IPS DF 4.7 (cell line): ENCODE measurements around the gene ADGRL3.
"Not testable (repeated sequence)": the region's sequence is repeated elsewhere in the genome, so short reads cannot be mapped to it uniquely, and the experiment has no call there.

Source experiments
- DNase-seq: peaks from one replicate; pipeline ENCODE4 v3.0.0-alpha.2; 2013; ENCODE audit warnings: low spot score; ENCODE audit errors: extremely low read depth

ADGRL3 gene

DNA sequence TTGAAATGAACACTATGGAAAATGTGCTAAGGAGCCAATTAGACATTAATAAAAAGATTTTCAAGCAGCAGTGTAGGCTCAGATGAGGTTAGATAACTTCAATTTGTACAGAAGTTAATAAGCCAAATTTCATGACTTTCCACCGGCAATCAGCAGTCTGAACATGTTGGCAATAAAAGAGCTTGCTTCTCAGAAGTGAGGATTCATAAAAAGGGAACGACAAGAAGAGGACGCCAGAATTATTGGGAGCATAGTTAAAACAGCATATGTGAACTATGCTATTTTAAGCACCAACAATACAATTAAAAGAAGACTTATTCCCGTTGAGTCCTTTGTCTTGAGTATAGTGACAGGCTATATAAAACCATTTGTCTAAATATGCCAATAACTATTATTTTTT lies 785.3 kb downstream of the ADGRL3 start:
- DNase-seq, result no peak

DNA sequence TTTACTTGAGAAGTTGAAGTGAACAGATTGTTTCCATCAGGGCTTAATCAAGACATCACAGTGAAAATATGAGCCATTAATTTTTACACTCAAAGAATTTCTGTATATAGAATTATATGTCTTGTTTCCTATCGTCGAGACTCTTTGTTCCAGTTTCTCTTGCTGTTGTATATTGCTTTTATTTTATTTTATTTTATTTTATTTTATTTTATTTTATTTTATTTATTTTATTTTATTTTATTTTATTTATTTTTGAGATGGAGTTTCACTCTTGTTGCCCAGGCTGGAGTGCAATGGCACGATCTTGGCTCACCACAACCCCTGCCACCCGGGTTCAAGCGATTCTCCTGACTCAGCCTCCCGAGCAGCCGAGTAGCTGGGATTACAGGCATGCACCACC lies 786.8 kb downstream of the ADGRL3 start:
- DNase-seq, result not testable (repeated sequence)

DNA sequence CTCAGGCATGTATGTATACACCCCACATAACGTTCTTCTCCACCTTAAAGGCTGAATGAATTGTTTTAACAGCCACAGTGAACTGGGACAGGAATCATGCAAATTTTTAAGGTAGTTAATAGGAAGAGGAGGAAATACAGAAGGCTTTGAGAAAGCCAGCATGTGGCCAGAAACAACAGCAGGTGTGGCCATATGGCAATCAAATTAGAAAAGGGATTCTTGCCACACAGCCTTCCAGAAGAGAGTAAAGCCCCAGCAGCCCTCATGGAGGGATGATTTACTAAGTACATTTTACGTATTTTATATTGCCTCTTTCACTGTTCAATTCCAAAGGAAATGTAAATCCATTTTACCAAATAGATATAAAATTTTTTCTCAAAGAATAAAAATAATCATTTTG lies 792.2 kb downstream of the ADGRL3 start:
- no peak for DNase-seq

DNA sequence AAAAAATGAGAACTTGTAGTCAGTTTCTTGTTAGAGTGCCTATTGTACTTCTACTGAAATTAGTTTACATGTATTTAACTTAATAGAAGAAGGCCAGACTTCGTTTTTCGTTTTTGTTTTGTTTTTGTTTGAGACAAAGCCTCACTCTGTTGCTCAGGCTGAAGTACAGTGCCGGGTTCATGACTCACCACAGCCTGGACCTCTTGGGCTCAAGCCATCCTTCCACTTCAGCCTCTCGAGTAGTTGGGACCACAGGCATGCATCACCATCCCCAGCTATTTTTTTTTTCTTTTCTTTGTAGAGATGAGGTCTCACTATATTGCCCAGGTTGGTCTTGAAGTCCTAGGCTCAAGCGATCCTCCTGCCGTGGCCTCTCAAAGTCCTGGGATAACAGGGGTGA lies 793.9 kb downstream of the ADGRL3 start:
- no peak for DNase-seq

DNA sequence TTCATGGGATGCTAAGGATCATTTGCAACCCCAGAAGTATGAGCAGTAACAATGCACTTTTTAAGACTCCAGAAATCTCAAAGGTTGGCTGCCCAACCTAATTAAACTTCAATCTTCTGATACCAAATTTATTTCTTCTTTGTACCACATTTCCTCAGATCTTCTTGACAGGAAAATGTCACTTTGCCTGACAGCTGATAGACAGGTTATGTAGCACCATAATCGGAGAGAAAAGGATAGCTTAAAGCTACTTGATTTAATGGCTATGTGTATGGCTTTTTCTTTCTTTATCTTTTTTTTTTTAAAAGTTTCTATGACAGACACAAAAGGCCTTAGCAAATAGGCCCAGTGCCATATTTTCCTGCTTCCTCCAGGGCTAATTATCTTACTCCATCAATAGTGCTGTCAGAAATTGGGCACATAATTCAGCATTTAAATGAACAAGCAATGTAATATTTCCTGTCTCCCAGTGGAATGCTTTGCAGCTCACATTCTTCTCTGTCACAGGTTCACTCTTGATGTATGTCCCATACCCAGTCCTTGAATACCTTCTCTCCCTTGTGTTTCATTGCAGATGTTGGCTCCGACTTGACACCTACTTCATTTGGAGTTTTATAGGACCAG lies 795.7 kb downstream of the ADGRL3 start:
- no peak for DNase-seq

DNA sequence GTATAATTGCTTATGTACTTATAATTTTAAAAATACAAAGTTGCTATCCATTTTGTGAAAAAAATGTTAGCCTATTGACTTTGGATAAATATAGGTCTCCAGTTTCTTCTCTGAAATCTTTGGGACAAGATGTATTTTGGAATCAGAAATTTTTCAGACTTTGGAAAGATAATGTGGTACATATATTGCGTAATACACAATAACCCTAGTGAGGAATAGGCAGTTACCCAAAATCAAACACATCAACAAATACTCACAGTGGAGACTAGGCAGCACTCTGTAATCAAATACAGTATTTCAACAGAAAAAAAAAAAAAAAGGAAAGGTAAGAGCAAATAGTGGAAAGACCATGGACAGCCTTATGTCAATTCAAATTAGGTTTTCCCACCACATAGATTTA lies 796.8 kb downstream of the ADGRL3 start:
- no peak for DNase-seq

DNA sequence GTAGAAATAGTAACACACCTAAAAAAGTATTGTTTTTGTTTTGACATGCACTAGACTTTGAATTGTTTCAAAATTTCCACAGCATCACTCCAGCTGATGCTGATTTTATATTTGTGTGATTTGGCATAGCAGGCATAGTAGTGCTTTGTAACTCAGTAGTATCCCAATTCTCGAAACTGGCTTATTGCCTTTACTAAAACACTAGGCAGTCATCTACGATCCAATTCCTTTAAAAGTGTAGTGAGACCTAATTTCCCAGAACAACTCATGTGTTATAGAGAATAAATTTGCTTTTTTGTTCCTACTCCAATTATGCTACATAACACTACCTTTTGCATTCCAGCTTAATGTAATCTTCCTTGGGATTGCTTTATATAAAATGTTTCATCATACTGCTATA lies 797.7 kb downstream of the ADGRL3 start:
- DNase-seq, result no peak

DNA sequence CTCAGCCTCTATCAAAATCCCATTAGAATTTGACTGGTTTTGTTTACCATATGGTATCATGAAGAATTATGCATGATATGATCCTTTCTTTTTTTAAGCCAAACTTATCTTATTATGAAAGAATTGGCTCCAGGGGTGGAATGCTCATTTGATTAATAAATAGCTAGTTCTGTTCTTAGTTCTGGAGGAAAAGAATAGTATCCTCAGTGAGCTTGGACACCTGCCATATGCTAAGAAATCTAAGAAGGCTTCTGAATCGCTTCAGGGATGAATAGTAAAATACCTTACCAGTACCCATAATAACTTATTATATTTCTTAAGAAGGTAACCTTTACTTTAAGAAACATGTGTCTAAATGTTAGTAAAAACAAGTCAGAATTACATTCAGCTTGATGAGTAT lies 803.6 kb downstream of the ADGRL3 start:
- no peak for DNase-seq

DNA sequence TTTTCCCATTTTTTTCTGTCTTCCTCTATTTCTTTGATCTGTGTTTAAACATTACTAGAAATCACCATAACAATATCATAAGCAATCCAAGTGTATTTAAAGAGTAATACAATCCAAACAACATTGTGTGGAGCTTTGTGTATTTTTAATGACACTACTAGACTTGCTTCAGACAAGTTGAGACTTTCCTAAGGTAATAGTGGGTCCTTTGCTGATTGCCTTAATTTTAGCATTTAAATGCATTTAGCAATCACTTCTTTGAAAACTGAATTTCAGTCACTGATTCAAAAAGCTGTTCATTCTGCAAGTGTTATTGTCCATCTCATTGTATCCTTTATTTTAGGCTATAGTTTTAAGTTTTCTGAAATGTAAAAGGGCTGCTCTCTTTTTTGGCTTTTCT lies 804.8 kb downstream of the ADGRL3 start:
- DNase-seq, result no peak

DNA sequence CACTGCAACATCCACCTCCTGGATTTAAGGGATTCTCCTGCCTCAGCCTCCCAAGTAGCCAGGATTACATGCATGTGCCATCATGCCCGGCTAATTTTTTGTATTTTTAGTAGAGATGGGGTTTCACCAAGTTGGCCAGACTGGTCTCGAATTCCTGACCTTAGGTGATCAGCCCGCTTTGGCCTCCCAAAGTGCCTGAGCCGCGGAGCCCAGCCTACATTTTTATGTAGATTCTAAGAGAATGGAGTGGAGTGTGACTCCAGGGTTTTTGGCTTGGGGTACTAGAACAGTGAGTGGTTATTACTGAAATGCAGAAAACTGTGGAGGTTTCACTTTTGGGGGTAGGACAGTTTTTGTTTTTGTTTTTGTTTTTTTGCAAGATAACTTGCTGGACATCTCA lies 806.0 kb downstream of the ADGRL3 start:
- DNase-seq, result no peak

DNA sequence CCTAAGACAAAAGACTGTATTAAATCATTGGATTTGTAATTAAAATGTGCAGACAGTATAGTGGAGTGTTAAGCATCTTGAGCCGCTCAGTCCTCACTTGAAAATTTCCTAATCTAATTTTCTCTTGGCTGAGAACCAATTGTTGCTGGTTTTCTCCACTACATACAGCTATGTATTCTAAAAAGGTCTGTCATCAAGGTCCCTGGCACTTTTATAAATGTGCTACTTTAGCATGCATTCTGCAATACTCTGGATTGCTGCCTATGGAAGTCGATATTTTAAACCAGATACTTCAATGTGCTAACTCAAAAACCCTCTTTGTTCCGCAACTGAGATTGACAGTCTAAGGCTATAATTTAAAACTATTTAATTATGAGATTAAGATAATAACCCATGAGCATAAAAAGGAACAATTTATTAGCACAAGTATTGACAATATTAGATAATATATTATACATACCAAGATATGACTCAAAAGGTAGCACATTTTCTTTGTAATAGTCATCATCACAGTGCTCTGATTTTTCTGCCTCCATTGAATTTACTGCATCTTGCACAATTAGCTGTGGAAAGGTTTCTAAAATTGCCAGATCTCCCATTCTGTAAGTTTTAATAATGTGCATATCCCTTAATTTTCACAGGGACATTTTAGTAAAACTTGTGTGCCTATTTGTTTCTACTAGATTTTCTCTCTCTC lies 815.1 kb downstream of the ADGRL3 start:
- no peak for DNase-seq

DNA sequence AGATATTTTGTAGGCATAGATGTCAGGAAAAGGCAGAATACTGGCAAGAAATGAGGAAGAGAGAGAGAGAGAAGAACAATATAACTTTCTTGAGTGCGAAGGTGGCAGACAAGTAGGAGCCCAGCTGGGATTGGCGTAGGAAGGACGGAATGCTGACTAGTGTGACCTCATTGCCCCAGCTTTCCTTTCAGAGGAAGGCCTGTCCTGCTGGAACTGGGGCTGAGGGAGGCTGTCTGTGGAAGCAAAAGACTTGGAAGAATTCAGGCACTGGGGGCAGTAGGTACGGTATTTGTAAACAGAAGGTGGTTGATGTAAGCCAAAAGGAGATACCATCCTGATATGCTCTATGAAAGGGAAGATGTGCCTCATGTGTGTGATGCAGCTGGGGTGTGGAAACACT lies 818.4 kb downstream of the ADGRL3 start:
- DNase-seq, result no peak

DNA sequence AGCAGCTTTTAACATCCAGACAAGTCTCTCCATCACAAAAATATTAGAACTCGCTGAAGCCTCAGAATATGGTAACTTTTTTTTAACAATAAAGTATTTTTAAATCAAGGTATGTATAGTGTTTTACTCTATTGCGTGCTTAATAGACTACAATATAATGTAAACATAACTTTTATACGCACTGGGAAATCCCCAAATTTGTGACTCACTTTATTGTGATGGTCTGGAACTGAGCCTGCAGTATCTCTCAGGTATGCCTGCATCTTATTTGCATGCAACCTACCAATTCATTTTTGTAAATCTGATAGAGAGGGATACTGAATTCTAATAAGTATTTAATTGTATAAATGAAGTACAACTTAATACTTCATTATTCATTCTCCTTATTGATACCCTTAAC lies 823.5 kb downstream of the ADGRL3 start:
- DNase-seq, result no peak

DNA sequence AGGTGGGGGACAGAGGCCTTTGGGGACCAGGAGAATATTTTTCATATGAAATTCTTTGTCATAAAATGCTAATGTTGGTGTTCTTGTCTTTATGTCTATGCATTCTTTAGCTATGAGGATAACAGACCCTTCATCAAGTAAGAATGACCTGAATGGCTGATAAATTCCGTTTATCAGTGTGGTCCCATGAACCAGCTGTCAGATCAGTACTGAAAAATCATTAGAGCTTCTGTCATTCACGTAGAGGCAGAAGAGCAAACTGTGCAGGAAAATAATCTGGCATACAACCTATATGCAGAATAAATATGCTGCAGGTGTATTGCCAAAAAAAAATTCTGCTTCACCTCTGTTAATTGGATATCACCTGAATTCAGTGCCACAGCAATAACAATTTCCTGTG lies 828.6 kb downstream of the ADGRL3 start:
- DNase-seq, result no peak

DNA sequence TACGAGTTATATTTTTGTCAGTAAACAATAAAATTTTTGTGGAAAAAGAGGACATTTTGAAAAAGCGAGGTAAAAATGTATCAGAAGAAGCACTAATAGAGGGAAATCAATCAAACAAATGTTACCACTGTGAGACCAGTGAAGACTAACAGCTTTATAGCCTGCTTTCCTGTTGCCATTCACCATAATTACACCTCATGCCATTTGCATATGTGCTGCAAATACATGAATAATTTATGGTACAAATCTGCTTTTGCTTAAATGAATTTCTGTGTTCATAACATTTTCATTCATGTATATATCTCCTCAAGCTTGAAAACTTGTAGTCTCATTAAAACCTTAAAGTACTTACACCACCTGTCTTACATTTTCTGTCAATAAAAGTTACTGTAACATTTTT lies 830.8 kb downstream of the ADGRL3 start:
- no peak for DNase-seq

DNA sequence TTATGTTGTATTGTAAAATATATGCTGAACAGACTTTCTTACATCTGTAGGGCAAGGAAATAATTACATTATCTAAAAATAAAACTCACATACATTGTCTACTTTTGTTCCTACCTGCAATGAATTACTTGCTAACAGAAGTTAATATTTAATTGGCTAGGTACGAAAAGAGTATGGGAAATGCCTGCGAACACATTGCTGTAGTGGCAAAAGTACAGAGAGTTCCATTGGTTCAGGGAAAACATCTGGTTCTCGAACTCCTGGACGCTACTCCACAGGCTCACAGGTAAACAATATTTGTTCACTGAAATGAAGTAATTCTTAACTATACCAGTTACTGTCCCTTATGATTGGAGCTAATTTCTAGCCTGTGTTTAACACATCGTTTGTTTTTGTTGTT lies 837.4 kb downstream of the ADGRL3 start:
- DNase-seq, result no peak

DNA sequence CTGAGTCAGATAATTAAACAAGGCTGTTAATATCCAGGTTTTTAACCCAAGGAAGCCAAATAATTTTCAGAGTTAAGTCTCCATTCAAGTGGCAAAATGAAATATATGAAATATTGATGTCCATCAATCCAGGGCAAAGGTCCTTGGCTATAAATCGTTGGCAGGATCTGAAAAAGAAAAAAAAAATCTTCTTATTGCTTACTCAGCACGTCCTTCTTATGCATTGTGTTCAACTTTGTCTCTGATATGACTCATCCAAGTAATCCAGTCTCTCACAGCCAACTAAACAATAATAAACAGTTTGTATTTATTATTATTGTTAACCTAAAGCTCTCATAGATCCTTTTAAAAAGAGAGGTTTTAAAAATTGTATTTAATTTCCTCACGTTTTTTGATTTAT lies 851.2 kb downstream of the ADGRL3 start:
- DNase-seq, result no peak

DNA sequence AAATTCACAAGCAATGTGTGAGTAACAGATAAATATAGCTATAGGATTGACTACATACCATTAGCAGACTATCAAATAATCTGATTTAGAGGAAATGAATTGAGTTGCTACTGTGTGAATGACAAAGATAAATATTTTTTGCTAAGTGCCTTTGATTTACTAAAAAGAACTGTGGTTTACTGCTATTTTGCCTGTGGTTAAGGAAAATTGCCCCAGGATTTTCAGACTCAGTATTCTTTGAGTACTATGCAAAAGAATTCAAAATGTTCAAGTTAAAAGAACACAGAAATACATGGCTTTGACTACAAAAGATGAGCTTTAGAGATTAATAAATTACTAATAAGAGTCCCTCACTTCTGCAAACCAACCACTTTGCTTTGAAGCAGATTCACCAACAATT lies 853.8 kb downstream of the ADGRL3 start:
- DNase-seq, result no peak

DNA sequence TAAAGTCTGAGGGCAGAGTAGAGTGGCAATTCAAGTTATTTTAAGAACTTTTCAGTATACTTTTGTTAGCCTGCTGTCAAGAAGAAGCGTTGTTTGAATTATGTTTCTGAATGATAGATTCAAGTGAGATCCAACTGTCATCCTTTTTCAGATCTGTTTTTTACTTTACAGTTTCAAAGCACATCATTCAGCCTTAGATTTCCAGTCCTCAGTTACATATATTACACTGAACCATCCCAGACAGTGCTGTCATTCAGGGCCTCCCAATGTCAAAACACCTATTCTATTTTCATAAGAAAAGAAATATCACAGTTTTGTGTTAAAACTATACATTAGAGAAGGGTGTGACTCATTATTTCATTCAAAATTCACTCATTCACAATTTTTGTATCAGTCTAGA lies 856.9 kb downstream of the ADGRL3 start:
- DNase-seq, result no peak

DNA sequence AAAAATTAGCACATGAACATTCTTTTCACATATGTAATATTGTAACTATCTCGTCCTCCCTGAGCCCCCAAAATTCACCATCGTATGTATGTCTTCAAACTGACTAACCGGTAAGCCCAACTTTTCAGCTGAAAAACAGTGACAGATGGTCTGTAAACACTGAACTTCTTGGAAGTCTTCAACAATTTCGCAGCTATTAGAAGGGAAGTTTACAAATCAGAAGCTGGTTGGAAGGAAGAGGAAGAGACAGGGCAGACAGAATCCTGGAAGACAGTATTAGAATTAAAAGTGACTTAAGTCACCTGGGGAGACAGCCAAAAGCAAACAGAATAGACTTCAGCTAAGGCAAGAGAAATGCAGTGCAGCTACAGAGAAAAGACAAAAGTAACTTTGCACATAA lies 858.4 kb downstream of the ADGRL3 start:
- no peak for DNase-seq

DNA sequence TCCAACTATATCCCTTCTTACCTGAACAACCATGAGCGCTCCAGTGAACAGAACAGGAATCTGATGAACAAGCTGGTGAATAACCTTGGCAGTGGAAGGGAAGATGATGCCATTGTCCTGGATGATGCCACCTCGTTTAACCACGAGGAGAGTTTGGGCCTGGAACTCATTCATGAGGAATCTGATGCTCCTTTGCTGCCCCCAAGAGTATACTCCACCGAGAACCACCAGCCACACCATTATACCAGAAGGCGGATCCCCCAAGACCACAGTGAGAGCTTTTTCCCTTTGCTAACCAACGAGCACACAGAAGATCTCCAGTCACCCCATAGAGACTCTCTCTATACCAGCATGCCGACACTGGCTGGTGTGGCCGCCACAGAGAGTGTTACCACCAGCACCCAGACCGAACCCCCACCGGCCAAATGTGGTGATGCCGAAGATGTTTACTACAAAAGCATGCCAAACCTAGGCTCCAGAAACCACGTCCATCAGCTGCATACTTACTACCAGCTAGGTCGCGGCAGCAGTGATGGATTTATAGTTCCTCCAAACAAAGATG lies 870.2 kb downstream of the ADGRL3 start:
- DNase-seq, result peak; percentile 22

DNA sequence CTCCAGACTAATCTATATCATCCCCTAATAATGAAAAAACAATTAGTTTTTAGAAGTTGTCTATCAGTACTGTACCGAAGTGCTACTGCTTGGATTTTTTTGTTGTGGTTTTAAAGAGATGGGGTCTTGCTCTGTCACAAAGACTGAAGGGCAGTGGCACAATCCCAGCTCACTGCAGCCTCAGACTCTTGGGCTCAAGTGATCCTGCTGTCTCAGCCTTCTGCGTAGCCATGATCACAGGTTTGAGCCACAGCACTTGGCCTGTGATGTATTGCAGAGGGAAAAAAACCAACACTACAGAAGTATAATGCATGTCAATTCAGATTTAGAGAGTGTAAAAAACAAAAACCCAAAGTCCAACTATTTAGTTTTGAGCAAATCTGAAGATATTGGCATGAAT lies 875.0 kb downstream of the ADGRL3 start:
- DNase-seq, result no peak

DNA sequence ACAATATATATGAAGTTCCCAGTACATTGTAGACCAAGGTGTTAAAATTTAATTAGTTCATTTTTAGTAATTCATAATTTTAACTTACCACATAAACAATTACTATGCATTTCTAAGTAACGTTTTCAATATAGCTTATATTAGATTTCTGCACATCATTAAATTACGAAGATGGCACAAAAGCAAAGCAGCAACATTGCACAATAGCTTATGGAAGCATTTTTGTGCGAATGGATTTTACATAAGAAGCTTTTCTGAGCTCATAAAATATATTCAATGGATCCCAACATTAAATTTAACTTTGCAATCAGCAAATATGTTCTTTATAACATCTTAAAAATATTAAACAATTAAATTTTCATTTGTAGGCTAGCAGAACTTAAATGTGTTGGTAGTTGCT lies 875.4 kb downstream of the ADGRL3 start:
- DNase-seq, result no peak
